T-helper 2 cell (primary cell): ENCODE data around the gene GGPS1.
"Not testable (repeated sequence)": the region's sequence is repeated elsewhere in the genome, so short reads cannot be mapped to it uniquely, and the experiment has no call there.

Source experiments
- DNase-seq, 5 experiments: peaks; one replicate each; pipeline versions ENCODE4 v3.0.0 to v3.0.0-alpha.2; 2012 to 2022

Gene GGPS1

GRCh38 chr1:235304549-235305451 lies 23.6 kb upstream of the GGPS1 start:
- peak in 3 of 5 experiments; percentile 38 to 70 (median 46) for DNase-seq

- no peak for DNase-seq
Observed at GRCh38 chr1:235307158-235308124, 20.9 kb upstream of the GGPS1 start.

- not testable (repeated sequence) for DNase-seq
Observed at GRCh38 chr1:235309206-235309605, 19.2 kb upstream of the GGPS1 start.

GRCh38 chr1:235313262-235313661 lies 15.1 kb upstream of the GGPS1 start:
- no peak for DNase-seq

- no peak for DNase-seq
Observed at GRCh38 chr1:235313931-235314678, 14.3 kb upstream of the GGPS1 start.

- DNase-seq: no peak
Observed at GRCh38 chr1:235315173-235315572, 13.2 kb upstream of the GGPS1 start.

- DNase-seq: no peak
Observed at GRCh38 chr1:235315735-235316134, 12.6 kb upstream of the GGPS1 start.

GRCh38 chr1:235317168-235317567 lies 11.2 kb upstream of the GGPS1 start:
- no peak for DNase-seq

- DNase-seq: no peak
Observed at GRCh38 chr1:235319255-235319654, 9.1 kb upstream of the GGPS1 start.

- no peak for DNase-seq
Observed at GRCh38 chr1:235320521-235321179, 7.7 kb upstream of the GGPS1 start.

- DNase-seq: no peak
Observed at GRCh38 chr1:235324296-235324695, 4.1 kb upstream of the GGPS1 start.

- no peak for DNase-seq
Observed at GRCh38 chr1:235325139-235325538, 3.2 kb upstream of the GGPS1 start.

- no peak for DNase-seq
Observed at GRCh38 chr1:235325854-235326253, 2.5 kb upstream of the GGPS1 start.

GRCh38 chr1:235326719-235327558 lies 1.4 kb upstream of the GGPS1 start:
- DNase-seq: peak; percentile 41 to 76 (median 63)

GRCh38 chr1:235327559-235328270 lies 655 bp upstream of the GGPS1 start, which contains the start of gene ARID4B:
Gene ARID4B (minus strand): TSS chr1:235328179. CDS start chr1:235326919, 1,260 bp downstream.
- peak in 3 of 5 experiments; percentile 17 to 37 (median 33) for DNase-seq

GRCh38 chr1:235329139-235329902 lies 951 bp downstream of the GGPS1 start:
- DNase-seq: peak; percentile 16 to 84 (median 36)

- no peak for DNase-seq
Observed at GRCh38 chr1:235330918-235331285, 2.5 kb downstream of the GGPS1 start.

- DNase-seq: no peak
Observed at GRCh38 chr1:235331401-235331800, 3.0 kb downstream of the GGPS1 start.

- peak in 2 of 5 experiments; percentile 25 to 80 for DNase-seq
Observed at GRCh38 chr1:235336903-235337302, 8.5 kb downstream of the GGPS1 start.
